ENCODE data around the gene PPIP5K2. TPM values are rescaled to one million over a fixed set of nuclear protein-coding genes. Genes with fewer than 3 reads are reported as not detected.
"Not testable (repeated sequence)": the region's sequence is repeated elsewhere in the genome, so short reads cannot be mapped to it uniquely, and the experiment has no call there.

Gene PPIP5K2
- total RNA-seq, 1 donor from 2014 or later, result 29.3 TPM

DNA sequence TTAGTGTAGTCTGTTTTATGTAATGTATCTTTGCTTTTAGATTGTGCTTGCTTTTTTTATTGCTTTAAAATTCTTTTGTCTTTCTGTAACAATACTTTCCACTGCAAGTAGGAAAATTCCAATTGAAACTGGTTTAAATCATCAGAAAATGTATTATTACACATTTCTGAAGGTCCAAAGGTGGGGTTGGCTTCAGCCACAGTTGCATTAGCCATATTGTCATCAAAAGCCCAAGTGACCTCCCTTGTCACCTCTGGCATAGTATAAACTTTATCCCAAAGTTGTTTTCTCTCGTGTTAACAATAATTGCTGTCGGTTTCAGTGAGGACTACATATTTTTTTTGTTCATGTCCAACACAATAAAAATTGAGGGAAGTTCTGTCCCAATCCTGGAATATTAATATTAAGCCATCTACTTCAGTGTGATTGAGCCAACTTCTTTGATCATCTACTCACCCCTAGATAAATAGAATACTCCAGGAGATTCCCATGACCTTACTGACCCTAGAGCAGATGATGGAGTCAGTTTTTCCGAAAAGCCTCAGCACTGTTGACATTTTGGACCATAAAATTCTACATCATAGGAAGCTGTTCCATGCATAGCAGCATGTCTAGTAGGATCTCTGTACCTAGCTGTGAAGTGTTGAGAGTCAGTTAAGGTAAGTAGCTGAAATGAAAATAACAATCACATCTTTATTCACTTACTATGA lies 86.0 kb downstream of the PPIP5K2 start:
- no peak for DNase-seq (ENCODE audit: low read depth)

GRCh38 chr5:103207011-103207410 lies 86.9 kb downstream of the PPIP5K2 start:
- no peak for DNase-seq (ENCODE audit: low read depth)

GRCh38 chr5:103207653-103208052 lies 87.6 kb downstream of the PPIP5K2 start:
- DNase-seq (ENCODE audit: low read depth), result no peak

- no peak for DNase-seq (ENCODE audit: low read depth)
Measured at GRCh38 chr5:103208460-103208859, 88.4 kb downstream of the PPIP5K2 start.

DNA sequence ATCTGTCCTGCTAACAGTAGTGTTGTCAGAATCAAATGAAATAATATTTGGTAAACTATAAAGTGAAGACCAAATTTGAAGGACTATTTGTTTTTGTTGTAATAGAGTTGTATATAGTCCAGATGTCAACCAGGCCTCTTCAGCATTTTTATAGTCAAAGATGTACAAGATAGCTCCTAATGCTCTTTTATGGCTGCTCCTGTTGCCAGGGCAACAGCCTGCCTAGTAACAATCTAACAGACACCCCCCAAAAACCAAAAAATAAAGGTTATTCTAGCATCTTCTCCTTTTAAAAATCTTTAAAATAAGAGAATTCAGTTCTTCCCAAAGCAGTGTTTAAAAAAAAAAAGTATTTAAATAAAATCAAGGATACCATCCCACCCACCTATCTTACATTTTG lies 89.0 kb downstream of the PPIP5K2 start:
- DNase-seq (ENCODE audit: low read depth), result no peak

DNA sequence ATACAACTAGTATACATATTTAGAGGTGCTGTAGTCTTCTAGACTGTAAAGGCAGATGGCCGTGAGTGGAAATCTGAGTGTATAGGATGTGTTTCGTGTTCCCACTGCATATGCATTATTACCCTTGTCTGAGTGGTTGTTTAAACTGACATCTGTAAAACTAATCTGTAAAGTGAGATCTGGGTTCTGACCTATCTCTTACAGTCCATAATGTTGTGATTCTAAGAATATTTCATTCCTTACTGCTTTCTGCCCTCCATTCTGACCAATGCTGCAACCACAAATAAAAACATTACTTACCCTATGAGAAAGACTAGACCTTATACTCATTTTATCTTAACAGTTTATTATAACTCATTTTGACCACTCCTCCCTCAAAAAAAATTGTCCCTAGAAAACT lies 90.9 kb downstream of the PPIP5K2 start:
- no peak for DNase-seq (ENCODE audit: low read depth)

- DNase-seq (ENCODE audit: low read depth), result peak; percentile 8
Measured at GRCh38 chr5:103211576-103212561, 91.8 kb downstream of the PPIP5K2 start.

- DNase-seq (ENCODE audit: low read depth), result no peak
Measured at GRCh38 chr5:103216137-103216536, 96.0 kb downstream of the PPIP5K2 start.

- DNase-seq (ENCODE audit: low read depth), result no peak
Measured at GRCh38 chr5:103216697-103217096, 96.6 kb downstream of the PPIP5K2 start.

- DNase-seq (ENCODE audit: low read depth), result peak; percentile 23
Measured at GRCh38 chr5:103217101-103217500, 97.0 kb downstream of the PPIP5K2 start.

DNA sequence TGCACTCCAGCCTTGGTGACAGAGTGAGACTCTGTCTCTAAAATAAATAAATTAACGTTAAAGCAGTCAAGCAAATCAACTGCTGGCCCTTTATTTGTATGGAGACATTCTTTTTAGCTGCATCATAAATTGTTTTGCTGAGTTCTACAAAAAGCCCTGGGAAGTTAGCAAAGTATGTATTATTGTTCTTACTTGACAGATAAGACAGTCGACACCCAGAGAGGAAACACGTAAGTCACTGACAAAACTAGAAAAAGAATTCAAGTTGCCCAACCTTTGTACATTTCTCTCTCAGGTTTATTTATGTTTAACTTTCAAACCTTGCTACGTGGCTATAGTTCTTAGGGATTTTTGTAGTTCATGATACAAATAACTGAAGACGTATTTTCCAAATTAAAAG lies 98.1 kb downstream of the PPIP5K2 start:
- DNase-seq (ENCODE audit: low read depth), result no peak

- DNase-seq (ENCODE audit: low read depth), result not testable (repeated sequence)
Measured at GRCh38 chr5:103219074-103219473, 99.0 kb downstream of the PPIP5K2 start.

GRCh38 chr5:103223031-103223955 lies 103.2 kb downstream of the PPIP5K2 start:
- DNase-seq (ENCODE audit: low read depth), result no peak

DNA sequence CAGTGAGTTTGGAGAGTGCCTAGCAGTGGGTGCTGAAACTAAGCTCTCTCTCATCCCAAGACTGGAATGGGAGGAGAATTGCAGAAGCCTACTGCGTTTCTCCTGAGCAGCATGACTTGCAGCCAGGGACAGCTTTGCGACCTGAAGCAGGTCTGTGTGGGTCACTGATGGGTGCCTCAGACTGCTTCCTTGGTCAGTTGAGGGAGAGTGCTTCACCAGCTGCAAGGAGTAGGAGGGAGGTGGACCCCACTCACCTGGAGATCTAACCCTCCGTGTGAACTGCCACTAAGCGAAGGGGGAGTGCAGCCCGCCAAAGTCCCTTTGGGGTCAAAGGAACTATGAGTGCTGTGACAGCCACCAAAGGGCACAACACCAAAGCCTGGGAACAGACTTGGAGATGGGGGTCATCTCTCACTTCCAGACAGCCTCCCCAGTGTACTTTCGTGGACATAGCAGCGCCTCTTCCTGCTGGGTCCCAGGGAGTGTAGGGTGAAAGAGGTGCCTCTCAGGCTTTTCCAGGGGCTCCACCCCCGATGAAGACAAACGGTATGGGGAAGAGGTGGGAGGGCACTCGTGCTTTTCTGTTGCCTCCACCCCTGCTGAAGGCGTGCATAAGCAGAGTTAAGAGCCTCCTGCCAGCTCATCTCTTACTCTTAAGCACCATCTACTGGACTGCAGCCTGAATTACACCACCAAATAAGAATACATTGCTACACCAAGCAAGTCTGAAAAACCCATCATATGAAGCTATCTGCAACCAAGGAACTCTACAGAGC lies 104.2 kb downstream of the PPIP5K2 start:
- peak; percentile 67 for DNase-seq (ENCODE audit: low read depth)

- no peak for DNase-seq (ENCODE audit: low read depth)
Measured at GRCh38 chr5:103224894-103225246, 104.8 kb downstream of the PPIP5K2 start.

DNA sequence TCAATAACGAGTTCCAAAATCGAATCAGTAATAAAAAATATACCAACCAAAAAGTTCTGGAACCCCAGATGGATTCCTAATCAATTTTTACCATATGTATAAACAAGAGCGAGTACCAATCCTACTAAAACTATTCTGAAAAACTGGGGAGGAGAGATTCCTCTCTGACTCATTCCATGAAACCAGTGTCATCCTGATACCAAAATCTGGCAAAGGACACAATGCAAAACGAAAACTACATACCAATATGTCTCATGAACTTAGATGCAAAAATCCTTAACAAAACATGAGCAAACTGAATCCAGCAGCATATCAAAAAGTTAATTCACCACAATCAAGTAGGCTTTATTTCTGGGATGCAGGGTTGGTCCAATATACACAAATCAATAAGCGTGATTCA lies 108.0 kb downstream of the PPIP5K2 start:
- no peak for DNase-seq (ENCODE audit: low read depth)

DNA sequence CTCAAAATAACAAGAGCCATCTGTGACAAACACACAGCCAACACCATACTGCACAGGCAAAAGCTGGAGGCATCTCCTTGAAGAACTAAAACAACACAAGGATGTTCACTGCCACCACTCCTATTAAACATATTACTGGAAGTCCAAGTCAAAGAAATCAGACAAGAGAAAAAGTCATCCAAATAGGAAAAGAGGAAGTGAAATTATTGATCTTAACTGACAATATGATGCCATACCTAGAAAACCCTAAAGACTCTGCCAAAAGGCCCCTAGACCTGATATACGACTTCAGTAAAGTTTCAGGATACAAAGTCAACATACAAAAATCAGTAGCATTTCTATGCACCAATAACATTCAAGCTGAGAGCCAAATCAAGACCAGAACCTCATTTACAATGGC lies 108.5 kb downstream of the PPIP5K2 start:
- no peak for DNase-seq (ENCODE audit: low read depth)

DNA sequence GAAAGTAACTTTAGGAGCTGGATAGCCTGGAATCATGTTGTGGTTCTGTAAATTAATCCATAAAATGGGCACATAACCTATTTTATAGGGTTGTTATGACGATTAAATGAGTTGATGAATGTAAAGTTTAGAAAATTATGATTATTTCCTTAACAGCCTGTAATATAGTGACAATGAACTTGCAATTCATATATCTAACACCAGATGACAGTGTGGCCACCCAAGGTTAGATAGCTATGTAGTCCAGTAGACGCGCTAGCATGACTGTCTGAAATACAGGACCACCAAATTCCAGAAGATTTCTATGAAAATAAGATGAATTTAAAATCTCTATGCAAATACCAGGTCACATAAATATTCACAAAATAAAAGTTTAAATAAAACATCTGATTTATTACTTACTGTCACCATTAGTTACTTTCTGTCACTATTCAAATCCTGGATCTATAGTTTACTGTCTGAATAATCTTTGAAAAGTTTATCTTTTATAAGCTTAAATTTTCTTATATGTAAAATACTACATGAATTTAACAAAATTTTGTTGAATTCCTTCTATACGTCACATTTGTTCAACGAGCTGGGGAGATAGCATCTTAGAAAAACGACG lies 112.4 kb downstream of the PPIP5K2 start:
- DNase-seq (ENCODE audit: low read depth), result peak; percentile 47

- peak; percentile 70 for DNase-seq (ENCODE audit: low read depth)
Measured at GRCh38 chr5:103234239-103234975, 114.3 kb downstream of the PPIP5K2 start.

All from myocyte (in vitro differentiated cells).